CD4-positive, alpha-beta T cell (primary cell): ENCODE data around the gene ADGRE1. TPM values are rescaled to one million over a fixed set of nuclear protein-coding genes. Genes with fewer than 3 reads are reported as not detected.

Experiments
- ATAC-seq: fragments of 200-7000 bp; cut with Tn5 transposase; one replicate; pipeline ENCODE4 v1.10.0; 2022; ENCODE audit warnings: mild to moderate bottlenecking; ENCODE audit not compliant: poor library complexity
- CTCF ChIA-PET: fragments of 350-600 bp; sonication (Branson Sonifier 250); formaldehyde crosslinking; loops from one replicate; lab custom pipeline; 2021; ENCODE audit warnings: antibody characterized with exemption, inconsistent platforms; lab: Charles Lee
- POLR2A ChIA-PET: fragments of 350-600 bp; sonication (Branson Sonifier 250); formaldehyde crosslinking; loops from one replicate; lab custom pipeline; 2021; ENCODE audit warnings: antibody characterized with exemption, inconsistent platforms; lab: Charles Lee
- DNase-seq, 14 experiments: peaks; one replicate each; pipeline ENCODE4 v3.0.0-alpha.2; 2013 to 2020; ENCODE audit warnings: mixed read lengths in 2 of 14
- H3K27ac ChIP-seq, 2 donors: one replicate each; pipeline versions ENCODE4 v1.5.1 to v1.7.0; 2013; ENCODE audit warnings: low read length in 2 of 2, low read depth in 1 of 2, mild to moderate bottlenecking in 1 of 2
- H3K27me3 ChIP-seq, 2 experiments: 1 replicate in 1 of 2; 2 replicates in 1 of 2; pipeline versions ENCODE4 v1.6.1 to v1.7.0; 2013; ENCODE audit warnings: low read length in 2 of 2, control low read depth in 1 of 2, mild to moderate bottlenecking in 1 of 2, moderate library complexity in 1 of 2; ENCODE audit not compliant: insufficient read depth in 2 of 2, control insufficient read depth in 1 of 2
- H3K36me3 ChIP-seq: one replicate; pipeline ENCODE4 v1.6.1; 2013; ENCODE audit warnings: low read length, control low read depth; ENCODE audit not compliant: insufficient read depth
- H3K4me1 ChIP-seq: one replicate; pipeline ENCODE4 v1.6.1; 2013; ENCODE audit warnings: low read length, control low read depth; ENCODE audit not compliant: insufficient read depth
- H3K4me3 ChIP-seq: one replicate; pipeline ENCODE4 v1.5.1; 2013; ENCODE audit warnings: mild to moderate bottlenecking, low read length, moderate library complexity
- H3K9me3 ChIP-seq, 2 experiments: 1 replicate in 1 of 2; 2 replicates in 1 of 2; pipeline versions ENCODE4 v1.6.1 to v1.7.0; 2013; ENCODE audit warnings: low read length in 2 of 2, mild to moderate bottlenecking in 2 of 2, control low read depth in 1 of 2, moderate library complexity in 1 of 2; ENCODE audit not compliant: control insufficient read depth in 1 of 2, insufficient read depth in 1 of 2
- H3K27ac Mint-ChIP-seq: one replicate; pipeline ENCODE4 v1.8.0; 2020; ENCODE audit warnings: mixed read lengths
- H3K27me3 Mint-ChIP-seq: one replicate; pipeline ENCODE4 v1.8.0; 2021; ENCODE audit warnings: mixed read lengths
- H3K36me3 Mint-ChIP-seq: one replicate; pipeline ENCODE4 v1.8.0; 2021; ENCODE audit warnings: low read depth, mixed read lengths
- H3K4me1 Mint-ChIP-seq: one replicate; pipeline ENCODE4 v1.8.0; 2021; ENCODE audit warnings: low read depth, mixed read lengths
- H3K4me3 Mint-ChIP-seq: one replicate; pipeline ENCODE4 v1.8.0; 2020; ENCODE audit warnings: mild to moderate bottlenecking, mixed read lengths
- H3K9me3 Mint-ChIP-seq: one replicate; pipeline ENCODE4 v1.8.0; 2020; ENCODE audit warnings: mixed read lengths
- intact Hi-C, 2 experiments: fragments of 100-400 bp; cut with DNase I in 1 of 2; cut with micrococcal nuclease in 1 of 2; formaldehyde crosslinking; loops; one replicate each; pipeline versions ENCODE4 v1.15.1 to v1.9.0; 2023 to 2025; cut with DNase I, micrococcal nuclease
- total RNA-seq, 174 experiments: library from RNA in 2 of 174; stranded (reverse) in 2 of 174; gene quantifications; one replicate each; pipeline ENCODE4 v1.2.3 and lab custom pipeline; 2021 to 2026
- TF ChIP-seq, protein P1 (sequence below): fragments of 200-600 bp; IDR thresholded peaks from one replicate; pipeline ENCODE4 v1.8.0; 2022; ENCODE audit warnings: antibody characterized with exemption, mild to moderate bottlenecking

The ADGRE1 gene
- total RNA-seq, 2 experiments from 2014 or later, result 5.4 to 6.0 TPM

DNA sequence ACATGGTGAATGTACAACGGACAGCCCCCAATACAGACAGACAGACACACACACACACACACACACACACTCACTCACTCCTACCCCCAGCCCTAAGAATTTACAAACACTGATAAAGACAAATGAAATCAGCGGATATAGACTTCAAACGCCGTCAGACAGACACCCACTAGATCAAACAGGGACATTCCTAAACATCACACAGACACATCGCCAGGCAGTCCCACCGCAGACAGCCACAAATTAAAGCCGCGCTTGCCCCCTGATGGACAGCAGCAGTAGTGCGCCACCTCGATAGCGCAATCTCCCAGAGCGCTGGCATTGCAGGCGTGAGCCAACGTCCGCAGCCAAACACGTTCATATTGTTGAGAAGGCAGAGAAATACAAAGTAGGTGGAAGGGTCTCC is 24.7 kb upstream of the ADGRE1 start:
- Histone ChIP-seq H3K4me1 (peaks cover 18% of the 10 kb centered on the region), H3K27me3 (no peaks in the 10 kb centered on the region), H3K9me3 (no peaks in the 10 kb centered on the region), H3K4me3 (peak overlapping the region; percentile 53), H3K36me3 (no peaks in the 10 kb centered on the region), H3K27ac (no peak overlapping the region)
- ATAC-seq, result peak; percentile 88
- CTCF ChIA-PET, result interaction anchor here (0.6 to 3.7 kb wide), 22 partner anchors 19 to 814 kb away, joined by 3 to 45 read pairs (median 5); partner anchors contain the start of genes GPR108, SH2D3A, TNFSF9 and TRIP10
- peaks cover 29% of the 10 kb centered on the region for H3K4me1 Mint-ChIP-seq
- H3K4me3 Mint-ChIP-seq, result peak overlapping the region; percentile 59
- H3K27me3 Mint-ChIP-seq, result no peaks in the 10 kb centered on the region
- peak; percentile 84 to 96 (median 88) for DNase-seq
- peaks cover under 1% of the 10 kb centered on the region for H3K36me3 Mint-ChIP-seq
- H3K9me3 Mint-ChIP-seq, result no peaks in the 10 kb centered on the region
- POLR2A ChIA-PET, result interaction anchor here (0.6 to 2.7 kb wide), 13 partner anchors 13 to 381 kb away, joined by 3 to 44 read pairs (median 4); partner anchors contain the start of genes DENND1C, GPR108, VAV1 and ZNF557
- peak overlapping the region; percentile 71 for H3K27ac Mint-ChIP-seq
- intact Hi-C loops, result loop anchor here (1.0 to 10.0 kb wide), 10 partner anchors 60 to 815 kb away; partner anchors contain the start of genes CLPP (in 1 of the 2), CRB3 (in 1 of the 2) and SH2D3A (in 1 of the 2)
- TF ChIP-seq, protein P1, sequence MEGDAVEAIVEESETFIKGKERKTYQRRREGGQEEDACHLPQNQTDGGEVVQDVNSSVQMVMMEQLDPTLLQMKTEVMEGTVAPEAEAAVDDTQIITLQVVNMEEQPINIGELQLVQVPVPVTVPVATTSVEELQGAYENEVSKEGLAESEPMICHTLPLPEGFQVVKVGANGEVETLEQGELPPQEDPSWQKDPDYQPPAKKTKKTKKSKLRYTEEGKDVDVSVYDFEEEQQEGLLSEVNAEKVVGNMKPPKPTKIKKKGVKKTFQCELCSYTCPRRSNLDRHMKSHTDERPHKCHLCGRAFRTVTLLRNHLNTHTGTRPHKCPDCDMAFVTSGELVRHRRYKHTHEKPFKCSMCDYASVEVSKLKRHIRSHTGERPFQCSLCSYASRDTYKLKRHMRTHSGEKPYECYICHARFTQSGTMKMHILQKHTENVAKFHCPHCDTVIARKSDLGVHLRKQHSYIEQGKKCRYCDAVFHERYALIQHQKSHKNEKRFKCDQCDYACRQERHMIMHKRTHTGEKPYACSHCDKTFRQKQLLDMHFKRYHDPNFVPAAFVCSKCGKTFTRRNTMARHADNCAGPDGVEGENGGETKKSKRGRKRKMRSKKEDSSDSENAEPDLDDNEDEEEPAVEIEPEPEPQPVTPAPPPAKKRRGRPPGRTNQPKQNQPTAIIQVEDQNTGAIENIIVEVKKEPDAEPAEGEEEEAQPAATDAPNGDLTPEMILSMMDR, result peak; percentile 80

DNA sequence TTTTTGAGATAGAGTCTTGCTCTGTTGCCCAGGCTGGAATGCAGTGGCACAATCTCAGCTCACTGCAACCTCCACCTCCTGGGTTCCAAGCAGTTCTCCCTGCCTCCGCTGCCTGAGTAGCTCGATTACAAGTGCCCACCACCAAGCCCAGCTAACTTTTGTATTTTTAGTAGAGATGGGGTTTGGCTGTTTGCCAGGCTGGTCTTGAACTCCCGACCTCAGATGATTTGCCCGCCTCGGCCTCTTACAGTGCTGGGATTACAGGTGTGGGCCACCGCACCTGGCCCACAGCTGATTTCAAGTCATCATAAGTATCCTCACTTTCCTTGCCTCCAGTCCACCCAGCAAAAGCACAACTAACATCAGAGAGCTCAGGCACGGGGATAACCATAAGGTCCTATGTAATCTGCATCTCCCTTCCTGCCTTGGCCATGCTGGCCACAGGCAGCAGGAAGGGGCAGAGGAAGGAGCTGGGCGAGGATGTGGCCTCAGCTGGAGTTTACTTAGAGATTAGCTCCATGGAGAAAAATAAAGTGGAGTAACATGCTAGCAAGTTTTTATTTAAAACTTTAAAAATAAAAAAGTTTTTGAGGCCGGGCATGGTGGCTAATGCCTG is 22.9 kb upstream of the ADGRE1 start:
- ATAC-seq, result no peak
- Histone ChIP-seq H3K27me3 (no peaks in the 10 kb centered on the region), H3K27ac (no peak overlapping the region), H3K4me3 (no peak overlapping the region), H3K4me1 (peaks cover 25% of the 10 kb centered on the region), H3K36me3 (no peaks in the 10 kb centered on the region), H3K9me3 (no peaks in the 10 kb centered on the region)
- Mint-ChIP-seq H3K4me3 (no peak overlapping the region), H3K27ac (no peak overlapping the region), H3K36me3 (no peaks in the 10 kb centered on the region), H3K4me1 (peaks cover 44% of the 10 kb centered on the region), H3K9me3 (no peaks in the 10 kb centered on the region), H3K27me3 (no peaks in the 10 kb centered on the region)
- DNase-seq, result no peak
- TF ChIP-seq, protein P1, result no peak
- CTCF ChIA-PET, result interaction anchor here (0.7 to 3.7 kb wide), 10 partner anchors 10 to 348 kb away, joined by 3 to 45 read pairs (median 6); partner anchors contain the start of genes GPR108, SH2D3A, TNFSF9 and TRIP10
- intact Hi-C loops, result loop anchor here (1.0 to 10.0 kb wide), 5 partner anchors 27 to 817 kb away; partner anchors contain the start of genes CLPP (in 1 of the 2) and CRB3 (in 1 of the 2)
- POLR2A ChIA-PET, result interaction anchor here (0.7 to 2.7 kb wide), 7 partner anchors 9 to 539 kb away, joined by 3 to 44 read pairs (median 3); partner anchors contain the start of gene GPR108

DNA sequence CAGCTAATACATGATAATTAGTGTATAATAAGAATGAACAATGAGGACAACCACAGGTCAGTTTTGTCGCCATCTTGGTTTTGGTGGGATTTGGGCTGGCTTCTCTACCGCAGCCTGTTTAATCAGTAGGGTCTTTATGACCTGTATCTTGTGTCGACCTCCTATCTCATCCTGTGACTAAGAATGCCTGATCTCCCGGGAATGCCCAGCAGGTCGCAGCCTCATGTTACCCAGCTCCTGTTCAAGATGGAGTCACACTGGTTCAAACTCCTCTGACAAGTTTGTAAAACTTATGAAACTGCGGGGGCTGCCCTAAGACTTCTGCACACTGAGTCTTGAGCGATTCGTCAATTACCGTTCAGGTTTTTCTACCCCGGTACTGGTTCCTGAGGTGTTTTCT is 21.5 kb upstream of the ADGRE1 start:
- H3K27ac ChIP-seq, result no peak overlapping the region
- intact Hi-C loops, result loop anchor here in 1 of 2 experiments (10.0 kb wide), 1 partner anchor 501 kb away; the partner anchor contains the start of gene CLPP
- peaks cover 49% of the 10 kb centered on the region for H3K4me1 Mint-ChIP-seq
- H3K9me3 ChIP-seq, result no peaks in the 10 kb centered on the region
- H3K4me1 ChIP-seq, result peaks cover 25% of the 10 kb centered on the region
- no peaks in the 10 kb centered on the region for H3K27me3 ChIP-seq
- no peaks in the 10 kb centered on the region for H3K36me3 ChIP-seq
- ATAC-seq (no peak), DNase-seq (no peak)
- CTCF ChIA-PET, result interaction anchor here (2.0 kb wide), 1 partner anchor 127 kb away, joined by 6 read pairs; no protein-coding TSS in a partner anchor
- H3K9me3 Mint-ChIP-seq, result no peaks in the 10 kb centered on the region
- H3K36me3 Mint-ChIP-seq, result no peaks in the 10 kb centered on the region
- H3K27me3 Mint-ChIP-seq, result no peaks in the 10 kb centered on the region
- no peak overlapping the region for H3K4me3 Mint-ChIP-seq
- H3K4me3 ChIP-seq, result no peak overlapping the region
- POLR2A ChIA-PET, result interaction anchor here (0.7 kb wide), 1 partner anchor 32 kb away, joined by 3 read pairs; no protein-coding TSS in a partner anchor
- TF ChIP-seq, protein P1, result no peak
- H3K27ac Mint-ChIP-seq, result no peak overlapping the region
